Measurements from ENCODE around the gene FKBP2.

Gene FKBP2

DNA sequence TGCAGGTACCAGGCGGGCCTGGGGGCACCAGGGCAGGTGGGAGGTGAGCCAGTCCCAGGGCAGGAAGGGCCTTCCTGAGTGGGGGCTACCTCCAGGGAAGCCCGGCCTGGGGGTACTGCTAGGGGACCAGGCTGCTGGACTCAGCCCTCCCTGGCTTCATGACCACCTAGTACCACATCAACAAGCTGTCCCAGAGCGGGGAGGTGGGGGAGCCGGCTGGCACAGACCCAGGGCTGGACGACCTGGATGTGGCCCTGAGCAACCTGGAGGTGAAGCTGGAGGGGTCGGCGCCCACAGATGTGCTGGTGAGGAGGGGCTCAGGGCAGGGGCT lies 21.6 kb upstream of the FKBP2 start:
- peaks cover 0 to 22% of the 10 kb centered on the region in 2 experiments; a peak in 1 of 3 replicates for H3K36me3 ChIP-seq (ENCODE audit: control insufficient read depth in 2 of 2, insufficient read depth in 1 of 2, low read length in 2 of 2)
- CTCF ChIA-PET = interaction anchor here (0.7 to 5.2 kb wide), 3 partner anchors 14 to 84 kb away, joined by 3 to 37 read pairs (median 4); partner anchors contain the start of gene FERMT3
- no peak overlapping the region for H3K4me3 ChIP-seq (ENCODE audit: low read depth, low read length)
- H3K4me1 ChIP-seq (ENCODE audit: control insufficient read depth, insufficient read depth, low read length) = no peaks in the 10 kb centered on the region
- no peaks in the 10 kb centered on the region for H3K9me3 ChIP-seq (ENCODE audit: control insufficient read depth, insufficient read depth, low read depth, low read length)
- POLR2A ChIA-PET = interaction anchor here (1.1 kb wide), 1 partner anchor 10 kb away, joined by 3 read pairs; no protein-coding TSS in a partner anchor
- H3K27ac ChIP-seq (ENCODE audit: extremely low read depth, low read depth, low read length) = no peak overlapping the region
- TF ChIP-seq ZSCAN30 (tag by site-specific recombination; IDR thresholded peaks at IDR 0.05) (no peak), ZNF558 (tag by site-specific recombination; IDR thresholded peaks at IDR 0.05) (no peak), ZNF416 (tag by site-specific recombination; IDR thresholded peaks at IDR 0.05) (no peak), ZNF202 (tag by site-specific recombination; IDR thresholded peaks at IDR 0.05; ENCODE audit: borderline replicate concordance) (no peak), ZNF423 (tag by site-specific recombination; IDR thresholded peaks at IDR 0.05) (no peak), ZNF571 (tag by site-specific recombination; IDR thresholded peaks at IDR 0.05) (no peak), ZNF112 (tag by site-specific recombination; IDR thresholded peaks at IDR 0.05) (no peak), KLF7 (tag by site-specific recombination; IDR thresholded peaks at IDR 0.05; ENCODE audit: borderline replicate concordance) (no peak)
- TF ChIP-seq, protein P1, sequence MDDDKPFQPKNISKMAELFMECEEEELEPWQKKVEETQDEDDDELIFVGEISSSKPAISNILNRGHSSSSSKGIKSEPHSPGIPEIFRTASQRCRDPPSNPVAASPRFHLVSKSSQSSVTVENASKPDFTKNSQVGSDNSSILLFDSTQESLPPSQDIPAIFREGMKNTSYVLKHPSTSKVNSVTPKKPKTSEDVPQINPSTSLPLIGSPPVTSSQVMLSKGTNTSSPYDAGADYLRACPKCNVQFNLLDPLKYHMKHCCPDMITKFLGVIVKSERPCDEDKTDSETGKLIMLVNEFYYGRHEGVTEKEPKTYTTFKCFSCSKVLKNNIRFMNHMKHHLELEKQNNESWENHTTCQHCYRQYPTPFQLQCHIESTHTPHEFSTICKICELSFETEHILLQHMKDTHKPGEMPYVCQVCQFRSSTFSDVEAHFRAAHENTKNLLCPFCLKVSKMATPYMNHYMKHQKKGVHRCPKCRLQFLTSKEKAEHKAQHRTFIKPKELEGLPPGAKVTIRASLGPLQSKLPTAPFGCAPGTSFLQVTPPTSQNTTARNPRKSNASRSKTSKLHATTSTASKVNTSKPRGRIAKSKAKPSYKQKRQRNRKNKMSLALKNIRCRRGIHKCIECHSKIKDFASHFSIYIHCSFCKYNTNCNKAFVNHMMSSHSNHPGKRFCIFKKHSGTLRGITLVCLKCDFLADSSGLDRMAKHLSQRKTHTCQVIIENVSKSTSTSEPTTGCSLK (tag by site-specific recombination; IDR thresholded peaks at IDR 0.05) = no peak
- TF ChIP-seq, protein P2, sequence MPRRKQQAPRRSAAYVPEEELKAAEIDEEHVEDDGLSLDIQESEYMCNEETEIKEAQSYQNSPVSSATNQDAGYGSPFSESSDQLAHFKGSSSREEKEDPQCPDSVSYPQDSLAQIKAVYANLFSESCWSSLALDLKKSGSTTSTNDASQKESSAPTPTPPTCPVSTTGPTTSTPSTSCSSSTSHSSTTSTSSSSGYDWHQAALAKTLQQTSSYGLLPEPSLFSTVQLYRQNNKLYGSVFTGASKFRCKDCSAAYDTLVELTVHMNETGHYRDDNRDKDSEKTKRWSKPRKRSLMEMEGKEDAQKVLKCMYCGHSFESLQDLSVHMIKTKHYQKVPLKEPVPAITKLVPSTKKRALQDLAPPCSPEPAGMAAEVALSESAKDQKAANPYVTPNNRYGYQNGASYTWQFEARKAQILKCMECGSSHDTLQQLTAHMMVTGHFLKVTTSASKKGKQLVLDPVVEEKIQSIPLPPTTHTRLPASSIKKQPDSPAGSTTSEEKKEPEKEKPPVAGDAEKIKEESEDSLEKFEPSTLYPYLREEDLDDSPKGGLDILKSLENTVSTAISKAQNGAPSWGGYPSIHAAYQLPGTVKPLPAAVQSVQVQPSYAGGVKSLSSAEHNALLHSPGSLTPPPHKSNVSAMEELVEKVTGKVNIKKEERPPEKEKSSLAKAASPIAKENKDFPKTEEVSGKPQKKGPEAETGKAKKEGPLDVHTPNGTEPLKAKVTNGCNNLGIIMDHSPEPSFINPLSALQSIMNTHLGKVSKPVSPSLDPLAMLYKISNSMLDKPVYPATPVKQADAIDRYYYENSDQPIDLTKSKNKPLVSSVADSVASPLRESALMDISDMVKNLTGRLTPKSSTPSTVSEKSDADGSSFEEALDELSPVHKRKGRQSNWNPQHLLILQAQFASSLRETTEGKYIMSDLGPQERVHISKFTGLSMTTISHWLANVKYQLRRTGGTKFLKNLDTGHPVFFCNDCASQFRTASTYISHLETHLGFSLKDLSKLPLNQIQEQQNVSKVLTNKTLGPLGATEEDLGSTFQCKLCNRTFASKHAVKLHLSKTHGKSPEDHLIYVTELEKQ (tag by site-specific recombination; IDR thresholded peaks at IDR 0.05; ENCODE audit: borderline replicate concordance) = no peak

DNA sequence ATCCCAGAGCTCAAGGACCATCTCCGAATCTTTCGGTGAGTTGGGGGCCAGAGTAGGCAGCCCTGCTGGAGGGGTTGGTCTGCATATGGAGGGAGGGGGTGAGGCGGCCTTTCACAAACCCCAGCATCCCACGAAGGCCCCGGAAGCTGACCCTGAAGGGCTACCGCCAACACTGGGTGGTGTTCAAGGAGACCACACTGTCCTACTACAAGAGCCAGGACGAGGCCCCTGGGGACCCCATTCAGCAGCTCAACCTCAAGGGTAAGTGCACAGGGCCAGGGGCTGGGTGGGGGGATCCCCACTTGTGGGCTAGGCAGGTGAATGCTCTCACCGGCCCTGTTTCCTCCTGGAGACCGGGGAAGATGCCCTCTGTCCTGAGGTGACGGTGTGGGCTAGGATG lies 21.1 kb upstream of the FKBP2 start:
- Histone ChIP-seq H3K4me3 (ENCODE audit: low read depth, low read length) (no peak overlapping the region), H3K4me1 (ENCODE audit: control insufficient read depth, insufficient read depth, low read length) (no peaks in the 10 kb centered on the region), H3K27ac (ENCODE audit: extremely low read depth, low read depth, low read length) (no peak overlapping the region), H3K9me3 (ENCODE audit: control insufficient read depth, insufficient read depth, low read depth, low read length) (no peaks in the 10 kb centered on the region), H3K36me3 (ENCODE audit: control insufficient read depth in 2 of 2, insufficient read depth in 1 of 2, low read length in 2 of 2) (peaks cover 0 to 26% of the 10 kb centered on the region in 2 experiments; a peak in 1 of 3 replicates)
- TF ChIP-seq ZNF19 (tag by site-specific recombination; IDR thresholded peaks at IDR 0.05; ENCODE audit: low read depth) (no peak), SALL2 (tag by site-specific recombination; IDR thresholded peaks at IDR 0.05; ENCODE audit: borderline replicate concordance) (no peak), ZNF274 (IDR thresholded peaks at IDR 0.05; ENCODE audit: low read length) (no peak), ZNF274 (tag by site-specific recombination; IDR thresholded peaks at IDR 0.05; ENCODE audit: borderline replicate concordance) (no peak), GLI4 (tag by site-specific recombination; IDR thresholded peaks at IDR 0.05) (no peak)
- TF ChIP-seq, protein P1 (tag by site-specific recombination; IDR thresholded peaks at IDR 0.05) = no peak
- TF ChIP-seq, protein P3, sequence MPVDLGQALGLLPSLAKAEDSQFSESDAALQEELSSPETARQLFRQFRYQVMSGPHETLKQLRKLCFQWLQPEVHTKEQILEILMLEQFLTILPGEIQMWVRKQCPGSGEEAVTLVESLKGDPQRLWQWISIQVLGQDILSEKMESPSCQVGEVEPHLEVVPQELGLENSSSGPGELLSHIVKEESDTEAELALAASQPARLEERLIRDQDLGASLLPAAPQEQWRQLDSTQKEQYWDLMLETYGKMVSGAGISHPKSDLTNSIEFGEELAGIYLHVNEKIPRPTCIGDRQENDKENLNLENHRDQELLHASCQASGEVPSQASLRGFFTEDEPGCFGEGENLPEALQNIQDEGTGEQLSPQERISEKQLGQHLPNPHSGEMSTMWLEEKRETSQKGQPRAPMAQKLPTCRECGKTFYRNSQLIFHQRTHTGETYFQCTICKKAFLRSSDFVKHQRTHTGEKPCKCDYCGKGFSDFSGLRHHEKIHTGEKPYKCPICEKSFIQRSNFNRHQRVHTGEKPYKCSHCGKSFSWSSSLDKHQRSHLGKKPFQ (tag by site-specific recombination; IDR thresholded peaks at IDR 0.05) = no peak
- ChIA-PET CTCF (no interaction called here), POLR2A (interaction anchor here (1.1 kb wide), 1 partner anchor 10 kb away, joined by 3 read pairs; no protein-coding TSS in a partner anchor)
